COR-L47 (cell line): ENCODE results near the gene POLD1.
"Not testable (repeated sequence)": the region's sequence is repeated elsewhere in the genome, so short reads cannot be mapped to it uniquely, and the experiment has no call there.

Experiments
- DNase-seq: peaks from one replicate; lab custom pipeline; 2025; lab: John Stamatoyannopoulos, UW

The POLD1 gene

DNA sequence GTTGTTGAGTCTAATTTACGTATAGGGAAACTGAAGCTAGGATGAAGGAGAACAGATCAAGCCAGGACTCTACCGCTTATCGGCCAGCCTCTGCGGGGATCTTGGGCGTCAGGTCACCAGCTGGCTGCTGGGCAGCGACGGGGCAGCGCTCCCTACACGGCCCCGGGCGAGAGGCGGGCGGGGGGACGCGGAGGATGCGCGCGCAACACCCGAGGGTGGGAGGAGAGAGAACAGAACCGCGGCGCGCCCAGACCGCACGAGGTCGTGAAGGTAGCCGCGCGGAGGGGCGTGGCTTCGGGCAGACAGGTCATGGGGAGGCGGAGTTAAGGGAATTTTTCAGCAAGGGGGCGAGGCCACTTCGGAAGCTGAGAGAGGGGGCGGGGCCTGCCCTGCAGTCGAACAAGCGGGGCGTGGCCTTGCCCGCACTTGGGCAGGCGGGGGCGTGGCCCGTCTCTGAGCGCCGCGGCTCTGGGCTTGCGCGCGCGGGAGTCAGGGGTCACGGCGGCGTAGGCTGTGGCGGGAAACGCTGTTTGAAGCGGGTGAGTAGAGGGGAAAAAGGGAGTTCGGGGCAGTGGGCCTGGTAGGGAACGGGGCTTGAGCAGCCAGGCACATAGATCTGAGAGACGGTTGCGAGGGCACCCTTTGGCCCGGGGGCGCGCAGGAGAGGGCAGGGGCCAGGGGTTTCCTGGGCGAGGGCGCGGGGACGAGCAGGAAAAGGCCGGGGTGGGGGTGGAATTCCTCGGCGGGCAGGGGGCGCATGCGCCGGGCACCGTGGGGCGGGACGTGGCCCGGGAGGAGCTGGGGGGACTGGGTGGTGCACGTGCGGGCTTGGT, at the start of gene POLD1:
Gene POLD1, plus strand, starts transcription at position 496 of the 833 bp plus-strand sequence. CDS start 14,505 bp downstream, outside the sequence.
- DNase-seq: peak; percentile 99

DNA sequence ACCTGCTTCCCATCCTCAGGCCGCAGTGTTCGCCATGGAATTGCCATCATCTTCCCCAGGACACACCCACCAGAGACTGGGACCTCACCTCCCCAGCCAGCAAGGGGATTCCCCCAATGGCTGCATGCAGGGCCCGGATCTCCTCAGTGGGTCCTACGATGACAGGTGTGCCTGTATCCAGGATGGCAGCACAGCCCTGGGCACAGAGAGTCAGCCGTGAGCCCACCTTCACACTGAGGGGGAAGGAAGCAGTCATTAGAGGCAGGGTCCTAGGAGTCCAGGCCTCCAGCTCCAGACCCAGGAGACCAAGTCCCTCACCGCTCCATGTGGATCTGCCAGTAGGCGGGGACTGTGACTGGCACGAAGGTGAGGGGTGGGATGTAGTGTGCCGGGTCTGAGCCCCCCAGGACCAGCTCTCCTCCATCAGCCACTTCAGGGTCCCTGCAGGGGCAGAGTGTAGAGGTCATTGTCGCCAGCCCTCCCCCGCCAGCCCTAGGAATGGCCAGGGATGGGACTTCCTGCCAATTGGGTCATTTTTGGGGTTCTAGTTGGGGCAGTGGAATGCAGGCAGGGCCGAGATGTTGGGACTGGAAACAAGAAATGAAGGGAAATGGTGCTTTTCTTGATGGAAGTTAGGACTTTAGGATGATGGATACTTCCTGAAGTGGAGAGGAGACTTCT, 49.3 kb upstream of the POLD1 start:
- DNase-seq: no peak

DNA sequence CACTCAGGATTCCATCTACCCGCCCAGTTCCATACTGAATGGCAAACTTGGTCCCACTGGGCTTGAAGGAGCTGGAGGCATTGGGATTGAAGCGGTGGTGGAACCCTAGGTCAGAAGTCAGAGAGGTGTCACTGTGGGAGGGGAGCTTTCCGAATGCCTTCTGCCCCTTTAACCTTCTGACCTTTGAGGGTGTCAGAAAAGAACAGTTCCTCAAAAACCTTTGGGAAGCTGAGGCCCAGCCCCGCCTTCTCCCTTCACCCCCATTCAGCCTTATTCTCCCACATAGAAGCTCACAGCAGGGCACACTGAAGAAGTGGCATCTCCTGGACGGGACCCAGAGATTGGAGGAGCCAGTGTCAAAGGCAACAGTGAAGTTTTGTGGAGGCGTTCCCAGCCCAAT, 47.1 kb upstream of the POLD1 start:
- DNase-seq: not testable (repeated sequence)

DNA sequence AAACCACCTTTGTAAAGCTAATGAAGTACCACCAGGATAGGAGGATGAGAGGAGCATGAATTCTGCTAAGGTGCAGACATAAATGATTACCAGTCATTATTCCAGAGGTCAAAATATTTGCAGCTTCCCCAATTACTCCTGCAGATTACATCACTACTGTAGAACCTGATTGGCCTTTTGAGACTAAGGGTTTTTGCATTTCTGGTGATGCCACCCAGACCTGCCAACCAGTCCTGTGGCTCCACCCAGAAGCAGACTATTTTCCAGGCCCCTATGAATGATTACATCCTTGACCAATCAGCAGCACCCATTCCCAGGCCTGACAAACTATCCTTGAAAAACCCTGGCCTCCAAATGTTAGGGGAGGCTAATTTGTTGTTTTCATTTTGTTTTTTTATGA, 43.8 kb upstream of the POLD1 start:
- no peak for DNase-seq

DNA sequence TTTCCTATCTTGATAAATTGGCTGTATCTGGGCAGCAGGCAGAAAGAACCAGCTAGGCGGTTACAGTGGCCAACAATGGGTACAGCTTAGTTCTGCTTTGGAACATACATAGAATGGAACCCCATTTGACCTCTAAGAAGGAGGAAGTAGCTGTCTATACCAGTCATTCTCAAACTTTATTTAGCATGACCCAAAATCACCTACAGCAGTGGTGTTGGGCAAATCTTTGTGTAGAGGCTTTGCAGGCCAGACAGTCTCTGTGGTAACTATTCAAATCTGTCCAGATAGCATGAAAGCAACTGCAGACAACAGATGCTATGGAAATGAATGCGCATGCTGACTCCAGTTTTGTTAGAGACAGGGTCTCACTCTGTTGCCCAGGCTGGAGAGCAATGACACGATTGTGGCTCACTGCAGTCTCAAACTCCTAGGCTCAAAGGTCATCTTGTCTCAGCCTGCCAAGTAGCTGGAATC, 43.0 kb upstream of the POLD1 start:
- no peak for DNase-seq

DNA sequence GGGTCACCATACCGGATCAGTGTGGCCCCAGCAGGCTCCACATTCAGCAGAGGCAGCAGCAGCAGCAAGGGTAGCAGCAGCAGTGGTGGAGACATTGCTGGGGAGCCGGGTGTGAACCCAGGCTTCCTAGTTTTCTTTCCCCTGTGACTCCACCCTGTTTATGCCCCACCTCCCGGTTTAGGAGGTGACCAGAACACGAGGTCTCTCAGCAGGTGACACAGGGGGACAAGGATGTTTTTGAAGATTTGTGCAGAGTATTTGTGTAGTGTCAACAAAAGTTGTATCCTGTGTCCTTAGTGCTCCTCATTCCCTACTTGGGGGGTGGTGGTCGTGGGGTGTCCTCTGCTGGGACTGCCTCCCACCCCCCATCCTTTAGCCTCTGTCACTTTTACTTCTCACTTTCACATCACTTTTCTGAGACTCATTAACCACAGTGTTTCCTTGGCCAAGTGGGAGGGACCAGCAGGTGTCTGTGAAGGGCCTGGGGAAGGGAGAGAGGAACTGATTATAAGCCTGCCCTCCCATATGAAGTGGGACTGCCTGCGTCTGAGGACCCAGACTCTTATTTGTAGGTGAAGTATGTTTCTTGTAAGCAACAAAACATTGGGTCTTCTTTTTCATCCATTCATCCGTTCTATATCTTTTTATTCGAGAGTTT, 39.4 kb upstream of the POLD1 start:
- no peak for DNase-seq

DNA sequence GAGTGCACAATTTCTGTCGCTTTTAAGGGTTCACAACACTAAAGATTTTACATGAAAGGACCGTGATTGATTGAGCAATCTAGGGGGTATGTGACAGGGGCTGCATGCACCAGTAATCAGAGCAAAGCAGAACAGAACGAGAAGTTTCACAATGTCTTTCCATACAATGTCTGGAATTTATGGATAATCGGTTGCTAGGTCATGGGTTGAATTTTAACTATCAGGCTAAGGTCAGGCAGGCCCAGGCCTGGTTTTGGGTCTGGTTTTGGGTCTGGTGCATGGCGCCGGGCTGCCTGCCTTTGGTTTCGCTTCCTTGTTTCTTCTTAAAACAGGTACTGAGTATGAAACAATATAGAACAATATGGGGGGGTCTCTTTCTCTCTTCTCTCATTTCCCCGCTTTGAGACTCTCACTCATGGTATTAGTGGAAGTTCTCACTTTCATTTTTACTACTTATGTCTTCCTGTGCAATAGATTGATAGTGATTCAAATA, 37.0 kb upstream of the POLD1 start:
- not testable (repeated sequence) for DNase-seq

DNA sequence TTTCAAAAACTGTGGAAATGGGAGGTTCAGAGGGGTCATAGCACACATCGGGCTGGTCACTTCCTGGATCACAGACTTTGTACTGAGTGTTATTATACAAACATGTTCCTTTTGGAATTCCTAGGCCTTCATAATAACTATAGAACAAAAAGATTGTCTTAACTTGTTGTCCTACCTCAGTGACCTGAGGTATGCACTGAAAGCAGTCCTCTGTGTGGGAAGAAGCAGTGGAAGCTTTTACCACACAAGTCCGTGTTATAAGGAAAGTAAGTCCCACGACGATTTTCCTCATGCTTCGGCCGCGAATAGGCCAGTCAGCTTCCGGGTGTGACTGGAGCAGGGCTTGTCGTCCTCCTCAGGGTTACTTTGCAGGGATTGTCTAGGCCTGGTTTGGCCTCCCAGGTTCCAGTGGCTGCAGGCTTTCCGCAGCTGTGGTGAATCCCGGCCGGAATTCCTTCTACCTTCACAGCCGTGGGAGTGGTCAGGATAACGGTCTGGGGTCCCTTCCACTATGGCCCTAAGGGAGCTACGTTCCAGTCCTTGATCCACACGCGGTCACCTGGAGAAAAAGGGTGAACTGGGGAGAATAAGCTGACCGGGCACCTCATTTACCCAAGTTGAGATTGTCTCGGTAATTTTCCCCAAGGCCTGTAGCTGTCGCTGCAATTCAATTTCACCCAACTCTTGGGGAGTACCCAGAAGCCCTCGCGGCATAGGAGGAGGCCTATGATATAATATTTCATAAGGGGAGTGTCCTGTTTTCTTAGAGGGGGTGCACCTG, 34.7 kb upstream of the POLD1 start:
- no peak for DNase-seq

DNA sequence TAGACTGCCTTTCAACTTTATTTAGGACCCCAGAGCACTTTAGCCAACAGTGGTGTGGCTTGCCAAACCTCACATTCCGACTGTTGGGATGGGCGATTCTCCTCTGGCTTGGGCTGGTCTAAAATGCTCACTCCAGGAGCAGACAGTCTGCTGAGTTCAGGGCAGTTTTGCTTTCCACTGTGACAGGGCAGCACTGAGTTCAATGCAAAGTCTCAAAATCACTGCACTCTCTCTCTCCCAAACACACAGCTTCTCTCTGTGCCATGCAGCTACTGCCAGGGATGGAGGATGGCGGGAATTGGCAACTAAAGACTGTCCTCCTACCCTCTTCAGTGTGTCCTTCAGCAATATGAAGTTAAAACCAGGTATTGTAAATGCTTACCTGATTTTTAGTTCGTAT, 31.9 kb upstream of the POLD1 start:
- no peak for DNase-seq

DNA sequence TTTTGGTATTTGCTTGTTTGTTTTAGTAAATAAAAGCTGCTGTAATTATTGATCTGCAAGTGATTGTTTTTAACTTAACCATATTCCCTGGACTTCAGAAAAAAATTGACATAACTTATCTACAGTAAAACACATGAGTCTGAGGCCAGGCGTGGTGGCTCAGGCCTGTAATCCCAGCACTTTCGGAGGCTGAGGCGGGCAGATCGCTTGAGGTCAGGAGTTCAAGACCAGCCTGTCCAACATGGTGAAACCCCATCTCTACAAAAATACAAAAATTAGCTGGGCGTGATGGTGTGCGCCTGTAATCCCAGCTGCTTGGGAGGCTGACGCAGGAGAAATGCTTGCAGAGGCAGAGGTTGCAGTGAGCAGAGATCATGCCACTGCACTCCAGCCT, 30.7 kb upstream of the POLD1 start:
- not testable (repeated sequence) for DNase-seq

DNA sequence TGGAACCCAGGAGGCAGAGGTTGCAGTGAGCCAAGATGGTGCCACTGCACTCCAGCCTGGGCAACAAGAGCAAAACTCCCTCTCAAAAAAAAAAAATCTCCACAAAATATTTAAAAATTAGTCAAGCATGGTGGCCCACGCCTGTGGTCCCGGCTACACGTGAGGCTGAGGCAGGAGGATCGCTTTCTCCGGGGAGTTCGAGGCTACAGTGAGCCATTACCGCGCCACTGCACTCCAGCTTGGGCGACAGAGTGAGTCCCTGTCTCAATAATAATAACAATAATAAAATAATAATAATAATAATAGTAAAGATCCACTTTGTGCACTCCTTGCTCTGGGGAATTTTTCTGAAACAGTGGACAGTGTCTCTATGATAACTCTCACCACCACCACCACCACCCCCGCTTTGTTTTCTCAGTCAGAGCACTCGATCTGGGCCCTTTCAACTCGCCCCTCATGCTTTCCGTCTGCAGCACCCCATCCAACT, 27.4 kb upstream of the POLD1 start:
- DNase-seq: no peak

DNA sequence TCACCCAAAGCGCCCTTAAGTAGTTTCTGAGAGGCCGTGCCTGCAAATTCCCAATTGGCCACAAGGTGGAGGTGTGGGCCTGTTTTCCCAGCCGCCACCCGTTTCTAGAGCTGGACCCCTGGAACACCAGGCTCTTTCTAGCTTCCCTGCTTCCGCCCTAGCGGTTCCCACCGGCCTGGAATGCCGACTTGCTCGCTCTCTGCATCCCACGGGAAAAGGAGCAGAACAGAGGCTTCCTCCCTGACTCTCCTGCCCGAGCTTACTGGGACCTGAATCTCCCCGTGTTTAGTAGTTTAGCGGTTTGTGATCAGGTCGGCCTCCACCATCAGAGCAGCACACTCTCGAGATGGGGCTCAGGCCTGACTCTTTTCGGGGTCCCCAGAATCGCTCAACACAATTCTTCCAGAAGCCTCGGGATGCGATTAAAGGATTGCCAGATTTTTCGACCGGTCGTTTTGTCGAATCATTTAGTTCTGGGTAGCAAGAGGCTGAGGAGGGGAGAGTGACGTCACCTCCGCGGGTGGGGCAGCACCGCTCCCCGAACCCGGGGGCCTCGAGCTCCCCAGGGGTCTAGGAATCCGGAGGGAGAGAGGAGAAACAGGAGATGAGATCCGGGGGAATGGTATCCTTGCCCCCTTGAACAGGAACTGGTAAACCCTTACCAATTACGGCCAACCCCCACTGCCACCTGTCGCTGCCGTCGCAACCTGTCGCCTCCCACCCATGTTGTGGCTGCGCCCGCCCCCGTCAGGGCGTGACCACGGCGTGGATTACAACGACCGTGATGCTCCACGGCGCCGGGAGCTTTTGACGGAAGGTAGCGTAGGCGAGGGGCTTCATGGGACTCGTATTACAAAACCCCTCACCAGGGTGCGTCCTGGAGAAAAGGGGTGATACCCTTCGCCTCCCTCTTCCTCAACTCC, 26.7 kb upstream of the POLD1 start:
- peak; percentile 35 for DNase-seq

DNA sequence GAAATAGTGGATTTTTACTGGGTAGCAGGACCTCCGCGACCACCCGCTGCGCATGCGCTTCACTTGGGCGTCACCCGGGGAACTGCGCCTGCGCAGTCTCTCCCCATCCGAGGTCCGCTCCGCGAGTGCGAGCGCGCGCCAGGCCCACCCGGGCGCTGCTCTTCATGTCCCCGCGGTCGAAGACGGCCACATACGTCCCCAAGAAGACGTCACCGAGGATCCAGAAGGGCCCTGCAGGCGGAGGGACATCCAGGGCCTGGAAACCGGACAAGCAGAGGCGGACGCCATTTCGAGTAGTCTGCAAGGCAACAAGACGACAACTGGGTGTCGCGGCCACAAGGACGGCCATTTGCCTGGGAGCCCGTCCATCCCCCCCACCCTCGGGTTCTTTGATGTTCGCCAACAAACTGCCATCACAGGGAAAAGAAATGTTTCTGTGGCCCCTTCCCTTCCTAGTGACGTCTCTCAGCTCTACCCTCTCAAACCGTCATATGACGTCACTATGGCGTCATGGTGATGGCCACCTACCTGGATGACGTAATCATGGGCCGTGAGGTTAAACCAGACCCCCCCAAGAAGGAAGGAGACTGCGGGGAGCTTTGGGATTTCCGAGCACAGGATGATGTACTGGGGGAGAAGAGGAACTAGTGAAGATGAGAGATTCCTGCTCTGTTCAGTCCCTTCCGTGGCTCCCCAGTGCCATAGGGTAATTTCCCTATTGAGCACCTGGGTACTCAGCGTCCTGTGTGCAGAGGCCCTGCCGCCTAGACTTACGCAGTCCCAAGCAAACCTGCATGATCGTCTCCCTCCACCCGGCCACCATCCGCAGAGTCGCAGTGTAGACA, 25.4 kb upstream of the POLD1 start:
- no peak for DNase-seq

DNA sequence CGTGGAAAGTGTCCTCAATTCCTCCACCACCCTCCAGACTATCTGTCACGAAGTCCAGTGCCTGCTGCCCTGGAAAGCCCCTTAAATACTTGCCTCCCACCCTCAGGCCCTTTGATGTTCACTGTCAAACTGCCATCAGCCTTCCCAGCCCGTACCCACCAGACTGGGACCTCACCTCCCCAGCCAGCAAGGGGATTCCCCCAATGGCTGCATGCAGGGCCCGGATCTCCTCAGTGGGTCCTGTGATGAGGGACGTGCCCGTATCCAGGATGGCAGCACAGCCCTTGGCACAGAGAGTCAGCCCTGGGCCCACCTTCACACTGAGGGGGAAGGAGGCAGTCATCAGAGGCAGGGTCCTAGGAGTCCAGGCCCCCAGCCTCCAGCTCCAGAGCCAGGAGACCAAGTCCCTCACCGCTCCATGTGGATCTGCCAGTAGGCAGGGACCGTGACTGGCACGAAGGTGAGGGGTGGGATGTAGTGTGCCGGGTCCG, 24.8 kb upstream of the POLD1 start:
- DNase-seq: no peak

DNA sequence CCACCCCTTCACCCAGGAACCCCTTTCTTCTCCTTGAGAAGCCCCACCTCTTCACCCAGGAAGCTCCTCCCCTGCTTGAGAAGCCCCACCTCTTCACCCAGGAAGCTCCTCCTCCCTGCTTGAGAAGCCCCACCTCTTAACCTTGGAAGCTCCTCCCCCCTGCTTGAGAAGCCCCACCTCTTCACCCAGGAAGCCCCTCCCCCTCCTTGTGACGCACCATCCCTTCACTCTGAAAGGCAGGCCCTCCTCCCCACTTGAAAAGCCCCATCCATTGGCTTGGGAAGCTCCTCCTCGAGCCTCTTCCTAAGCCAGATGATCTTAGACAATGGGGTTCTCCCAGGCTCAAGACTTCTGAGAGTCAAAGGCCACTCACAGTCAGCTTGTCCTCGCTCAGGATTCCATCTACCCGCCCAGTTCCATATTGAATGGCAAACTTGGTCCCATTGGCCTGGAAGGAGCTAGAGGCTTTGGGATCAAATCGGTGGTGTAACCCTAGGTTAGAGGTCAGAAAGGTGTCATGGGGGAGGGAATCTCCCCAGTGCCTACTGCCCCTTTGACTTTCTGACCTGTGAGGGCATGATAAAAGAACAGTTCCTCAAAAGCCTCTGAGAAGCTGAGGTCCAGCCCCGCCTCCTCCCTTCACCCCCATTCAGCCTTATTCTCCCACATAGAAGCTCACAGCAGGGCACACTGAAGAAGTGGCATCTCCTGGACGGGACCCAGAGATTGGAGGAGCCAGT, 22.7 kb upstream of the POLD1 start:
- no peak for DNase-seq

DNA sequence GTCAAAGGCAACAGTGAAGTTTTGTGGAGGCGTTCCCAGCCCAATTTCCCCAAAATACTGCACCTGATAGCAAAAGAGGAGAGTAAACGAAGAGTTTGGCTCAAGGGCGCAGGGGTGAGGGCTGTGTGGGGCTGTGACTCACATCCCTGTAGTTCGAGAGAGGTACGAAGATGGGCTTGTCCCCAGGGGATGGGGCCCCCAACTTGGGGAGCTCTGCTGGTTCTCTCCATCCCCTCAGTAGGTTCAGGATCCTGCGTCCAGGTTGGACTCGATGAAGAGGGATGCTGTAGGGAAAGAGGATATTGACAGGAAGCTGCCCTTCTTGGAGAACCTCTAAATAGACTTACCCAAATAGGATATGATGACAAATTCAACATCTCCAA, 22.1 kb upstream of the POLD1 start:
- no peak for DNase-seq

DNA sequence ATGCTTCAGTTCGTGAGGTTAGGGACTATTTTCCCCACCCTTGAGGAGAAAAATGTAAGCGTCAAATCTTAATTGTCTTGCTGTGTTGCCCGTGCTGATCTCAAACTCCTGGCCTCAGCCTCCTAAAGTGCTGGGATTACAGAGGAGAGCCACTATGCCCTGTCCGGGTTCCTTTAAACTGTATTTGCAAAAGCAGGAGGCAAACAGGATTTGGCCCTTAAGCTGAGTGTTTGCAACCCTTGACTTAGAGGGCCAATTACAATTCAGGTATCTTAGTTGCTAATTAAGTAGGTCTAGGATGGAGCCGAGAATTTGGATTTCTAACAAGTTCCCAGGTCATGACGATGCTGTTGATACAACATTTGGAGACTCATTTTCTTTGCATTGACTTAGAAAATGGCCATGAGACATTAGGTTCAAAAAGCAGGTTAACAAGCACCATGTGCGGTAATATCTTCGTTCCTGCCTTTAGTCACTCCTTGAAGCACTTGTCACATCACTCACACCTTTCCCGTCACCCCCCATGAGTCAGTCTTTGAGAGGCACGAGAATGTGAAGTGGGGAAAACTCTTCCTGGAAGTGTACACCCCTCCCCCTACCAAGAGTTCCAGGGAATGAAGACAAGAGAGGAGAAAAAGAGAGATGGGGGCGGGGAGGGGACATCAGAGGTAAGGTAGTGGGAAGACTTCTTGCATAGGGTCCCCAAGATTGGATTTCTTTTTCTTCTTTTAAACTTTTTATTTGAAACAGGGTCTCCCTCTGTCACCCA, 21.3 kb upstream of the POLD1 start:
- DNase-seq: no peak
